ENCODE data around the gene PLCE1. TPM values are rescaled to one million over a fixed set of nuclear protein-coding genes. Genes with fewer than 3 reads are reported as not detected.

PLCE1 gene
- total RNA-seq, 2 experiments from 2014 or later = 0.06 TPM; not detected in 1

DNA sequence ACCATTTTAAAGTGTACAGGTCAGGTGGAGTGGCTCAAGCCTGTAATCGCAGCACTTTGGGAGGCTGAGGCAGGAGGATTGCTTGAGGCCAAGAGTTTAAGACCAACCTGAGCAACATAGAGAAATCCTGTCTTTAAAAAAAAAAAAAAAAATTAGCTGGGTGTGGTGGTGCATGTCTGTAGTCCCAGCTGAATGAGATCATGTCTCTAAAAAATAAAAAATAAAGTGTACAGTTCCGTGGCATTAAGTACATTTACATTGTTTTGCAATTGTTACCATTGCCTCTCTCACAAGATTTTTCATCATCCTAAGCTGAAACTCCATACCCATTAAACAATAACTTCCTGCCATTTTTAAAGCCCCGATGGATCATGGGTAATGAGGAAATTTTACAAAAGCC is 20.6 kb downstream of the PLCE1 start:
- Mint-ChIP-seq H3K36me3 (no peaks in the 10 kb centered on the region), H3K27me3 (no peaks in the 10 kb centered on the region), H3K4me1 (no peaks in the 10 kb centered on the region), H3K9me3 (ENCODE audit: low read depth) (no peaks in the 10 kb centered on the region), H3K27ac (no peak overlapping the region), H3K4me3 (no peak overlapping the region)
- no peak for DNase-seq
- no peak for ATAC-seq
- CTCF ChIA-PET = no interaction called here

DNA sequence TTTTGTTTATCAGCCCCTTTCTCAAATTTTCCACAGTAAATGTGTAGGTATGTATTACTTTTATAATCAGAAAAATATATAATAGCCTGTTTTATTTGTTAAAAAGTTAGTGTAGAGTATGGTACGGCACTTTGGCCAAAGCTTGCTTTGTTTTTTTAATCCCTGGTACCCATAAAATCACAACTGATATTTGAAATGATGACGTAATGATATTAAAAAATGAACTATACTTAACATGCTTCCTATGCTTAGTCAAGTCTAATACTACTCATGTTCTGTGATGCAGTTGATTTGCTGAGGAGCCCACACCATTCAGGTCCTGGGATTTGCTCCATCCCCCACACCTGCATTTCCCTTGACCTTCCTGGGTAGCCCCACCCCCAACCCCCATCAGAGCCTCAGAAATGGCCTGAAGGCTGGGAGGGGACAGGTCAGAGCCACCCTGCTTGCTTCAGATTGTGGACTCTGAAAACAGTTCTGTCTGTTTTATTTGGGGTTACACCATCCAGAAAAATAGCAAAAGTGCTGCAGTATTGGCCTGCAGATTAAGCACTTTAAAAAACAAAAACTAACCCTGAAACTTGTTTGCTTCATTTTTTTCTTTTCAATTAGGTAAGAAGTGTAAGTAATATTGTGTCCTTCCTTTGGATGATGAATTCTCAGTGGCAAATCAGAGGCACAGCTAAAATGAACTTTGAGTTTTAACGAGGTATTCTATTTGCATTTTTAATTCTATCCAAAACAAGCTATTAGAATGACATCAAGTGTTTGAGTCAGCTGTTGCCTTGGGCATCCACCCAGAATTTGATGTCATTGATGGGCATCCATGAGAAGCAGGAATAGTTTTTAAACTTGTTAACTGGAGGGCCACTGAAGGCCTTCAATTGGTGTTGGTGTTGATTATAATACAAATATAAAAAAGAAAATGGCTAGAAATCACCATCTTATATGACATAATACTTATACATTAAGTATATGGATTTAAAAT is 23.3 kb downstream of the PLCE1 start:
- Mint-ChIP-seq H3K4me1 (no peaks in the 10 kb centered on the region), H3K9me3 (ENCODE audit: low read depth) (no peaks in the 10 kb centered on the region), H3K27me3 (no peaks in the 10 kb centered on the region), H3K27ac (no peak overlapping the region), H3K36me3 (no peaks in the 10 kb centered on the region), H3K4me3 (no peak overlapping the region)
- DNase-seq (no peak), ATAC-seq (no peak)
- CTCF ChIA-PET = no interaction called here

DNA sequence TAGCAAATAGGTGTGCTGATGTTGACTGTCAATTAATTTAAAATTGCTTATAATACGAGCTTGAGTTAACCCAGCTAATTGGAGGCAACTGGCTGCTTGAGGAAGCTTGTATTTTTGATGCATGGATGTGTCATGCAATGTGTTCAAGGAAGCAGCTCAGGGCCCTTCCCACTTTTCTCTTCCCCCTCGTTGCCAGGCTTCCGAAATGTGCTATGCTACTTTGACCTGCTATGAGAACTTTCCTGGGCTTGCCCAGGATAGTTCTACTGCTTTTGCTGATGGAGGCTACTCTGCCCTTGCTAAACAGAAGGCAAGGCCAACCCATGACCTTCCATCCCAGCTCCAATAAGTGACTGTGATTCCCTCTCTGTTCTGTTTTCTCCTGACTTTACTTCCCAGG is 24.4 kb downstream of the PLCE1 start:
- Mint-ChIP-seq H3K9me3 (ENCODE audit: low read depth) (no peaks in the 10 kb centered on the region), H3K4me1 (no peaks in the 10 kb centered on the region), H3K4me3 (no peak overlapping the region), H3K27me3 (no peaks in the 10 kb centered on the region), H3K27ac (no peak overlapping the region), H3K36me3 (no peaks in the 10 kb centered on the region)
- no peak for DNase-seq
- CTCF ChIA-PET = no interaction called here
- no peak for ATAC-seq

DNA sequence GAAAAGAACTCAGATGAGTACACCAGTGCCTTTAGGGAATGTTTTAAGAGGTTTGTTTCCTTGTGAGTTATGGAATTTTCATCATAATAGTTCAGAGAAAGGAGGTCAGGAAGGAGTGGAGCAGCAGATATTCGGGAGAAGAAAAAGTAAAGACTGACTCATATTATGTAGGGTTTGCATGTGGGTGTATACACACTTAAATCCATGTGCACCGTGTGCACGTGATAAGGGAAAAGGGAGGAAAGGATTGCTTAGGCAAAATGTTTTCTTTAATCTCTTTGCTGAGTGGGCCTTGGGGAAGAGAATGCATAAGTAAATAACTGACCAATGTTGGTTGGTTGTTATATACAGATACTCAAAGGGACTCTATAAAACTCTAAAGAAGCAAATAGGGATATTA is 30.2 kb downstream of the PLCE1 start:
- Mint-ChIP-seq H3K27me3 (no peaks in the 10 kb centered on the region), H3K4me1 (no peaks in the 10 kb centered on the region), H3K9me3 (ENCODE audit: low read depth) (peaks cover 4% of the 10 kb centered on the region), H3K27ac (no peak overlapping the region), H3K4me3 (no peak overlapping the region), H3K36me3 (no peaks in the 10 kb centered on the region)
- DNase-seq = no peak
- CTCF ChIA-PET = no interaction called here
- ATAC-seq = no peak

DNA sequence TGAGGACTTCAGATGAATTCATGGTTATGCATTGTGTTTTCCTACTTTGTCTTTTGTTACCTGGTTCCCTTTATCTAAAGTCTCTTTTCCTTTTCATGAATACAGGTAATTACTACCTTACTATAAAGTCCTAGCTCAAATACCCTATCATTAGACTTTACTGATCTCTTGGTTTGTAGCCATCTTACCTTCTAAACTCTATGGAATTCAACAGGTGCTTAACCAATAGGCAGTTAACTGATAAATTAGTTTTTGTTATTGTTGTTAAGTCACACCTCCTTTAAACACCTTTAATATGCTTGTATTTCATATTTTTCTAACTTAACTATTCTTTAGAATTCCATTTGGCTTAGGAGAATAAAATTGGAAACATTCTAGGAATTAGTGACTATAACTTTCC is 30.7 kb downstream of the PLCE1 start:
- peaks cover 4% of the 10 kb centered on the region for H3K9me3 Mint-ChIP-seq (ENCODE audit: low read depth)
- no peak overlapping the region for H3K4me3 Mint-ChIP-seq
- no peaks in the 10 kb centered on the region for H3K4me1 Mint-ChIP-seq
- no peaks in the 10 kb centered on the region for H3K36me3 Mint-ChIP-seq
- H3K27me3 Mint-ChIP-seq = no peaks in the 10 kb centered on the region
- no peak overlapping the region for H3K27ac Mint-ChIP-seq
- ATAC-seq (no peak), DNase-seq (no peak)
- CTCF ChIA-PET = no interaction called here

DNA sequence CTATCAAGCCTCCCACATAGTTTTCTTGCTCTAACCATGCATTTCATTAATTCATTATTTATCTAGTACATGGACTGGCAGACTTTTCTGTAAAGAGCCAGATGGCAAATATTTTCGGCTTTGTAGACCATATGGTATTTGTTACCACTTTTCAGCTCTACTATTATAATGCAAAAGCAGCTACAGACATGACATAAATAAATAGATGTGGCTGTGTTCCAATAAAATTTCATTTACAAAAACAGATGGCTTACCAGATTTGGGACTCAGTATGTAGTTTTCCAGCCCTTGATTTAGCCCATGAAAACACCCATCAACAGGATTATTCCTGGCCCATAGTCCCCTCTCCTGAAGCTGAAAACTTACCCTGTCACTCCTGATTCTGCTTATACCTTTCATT is 32.1 kb downstream of the PLCE1 start:
- no peak for ATAC-seq
- Mint-ChIP-seq H3K9me3 (ENCODE audit: low read depth) (peaks cover 8% of the 10 kb centered on the region), H3K4me1 (no peaks in the 10 kb centered on the region), H3K27ac (no peak overlapping the region), H3K36me3 (no peaks in the 10 kb centered on the region), H3K4me3 (no peak overlapping the region), H3K27me3 (no peaks in the 10 kb centered on the region)
- CTCF ChIA-PET = no interaction called here
- no peak for DNase-seq

DNA sequence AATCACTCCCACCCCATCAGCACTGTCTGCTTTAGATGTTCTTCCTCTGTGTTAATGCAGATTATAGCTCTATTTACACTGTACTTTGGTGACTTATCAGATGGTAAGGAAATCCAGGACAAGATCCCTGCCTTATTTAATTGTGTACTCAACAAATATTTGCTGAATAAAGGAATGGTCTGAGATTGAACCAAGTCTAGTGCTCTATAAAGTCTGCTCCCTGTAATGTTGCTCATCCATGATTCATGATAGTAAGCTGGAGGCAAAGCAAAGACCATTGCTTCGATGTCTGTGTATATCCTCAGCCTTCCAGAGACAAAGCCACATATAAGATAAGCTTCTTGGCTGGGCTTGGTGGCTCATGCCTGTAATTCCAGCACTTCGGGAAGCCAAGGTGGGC is 33.5 kb downstream of the PLCE1 start:
- Mint-ChIP-seq H3K36me3 (no peaks in the 10 kb centered on the region), H3K27me3 (no peaks in the 10 kb centered on the region), H3K9me3 (ENCODE audit: low read depth) (peaks cover 11% of the 10 kb centered on the region), H3K27ac (no peak overlapping the region), H3K4me1 (no peaks in the 10 kb centered on the region), H3K4me3 (no peak overlapping the region)
- CTCF ChIA-PET = no interaction called here
- no peak for ATAC-seq
- DNase-seq = no peak

DNA sequence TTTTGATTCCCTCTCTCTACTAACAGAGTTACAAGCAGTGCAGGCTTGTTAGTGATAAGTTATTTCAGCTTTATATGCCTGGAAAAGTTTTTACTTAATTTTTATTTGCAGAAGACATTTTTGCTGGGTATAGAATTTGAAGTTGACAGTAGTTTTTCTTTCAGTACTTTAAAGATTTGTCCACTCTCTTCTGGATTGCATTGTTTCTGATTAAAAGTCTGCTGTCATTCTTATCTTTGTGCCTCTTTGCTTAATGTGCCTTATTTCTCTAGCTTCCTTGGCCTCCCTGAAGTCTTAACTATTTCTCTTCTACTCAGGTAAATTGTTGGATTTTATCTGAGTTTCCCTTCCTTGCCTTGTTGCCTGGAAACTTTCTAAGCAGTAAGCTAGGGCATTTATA is 36.2 kb downstream of the PLCE1 start:
- CTCF ChIA-PET = no interaction called here
- no peak for ATAC-seq
- Mint-ChIP-seq H3K27me3 (no peaks in the 10 kb centered on the region), H3K4me3 (no peak overlapping the region), H3K27ac (no peak overlapping the region), H3K9me3 (ENCODE audit: low read depth) (peaks cover 11% of the 10 kb centered on the region), H3K36me3 (no peaks in the 10 kb centered on the region), H3K4me1 (no peaks in the 10 kb centered on the region)
- DNase-seq = no peak

DNA sequence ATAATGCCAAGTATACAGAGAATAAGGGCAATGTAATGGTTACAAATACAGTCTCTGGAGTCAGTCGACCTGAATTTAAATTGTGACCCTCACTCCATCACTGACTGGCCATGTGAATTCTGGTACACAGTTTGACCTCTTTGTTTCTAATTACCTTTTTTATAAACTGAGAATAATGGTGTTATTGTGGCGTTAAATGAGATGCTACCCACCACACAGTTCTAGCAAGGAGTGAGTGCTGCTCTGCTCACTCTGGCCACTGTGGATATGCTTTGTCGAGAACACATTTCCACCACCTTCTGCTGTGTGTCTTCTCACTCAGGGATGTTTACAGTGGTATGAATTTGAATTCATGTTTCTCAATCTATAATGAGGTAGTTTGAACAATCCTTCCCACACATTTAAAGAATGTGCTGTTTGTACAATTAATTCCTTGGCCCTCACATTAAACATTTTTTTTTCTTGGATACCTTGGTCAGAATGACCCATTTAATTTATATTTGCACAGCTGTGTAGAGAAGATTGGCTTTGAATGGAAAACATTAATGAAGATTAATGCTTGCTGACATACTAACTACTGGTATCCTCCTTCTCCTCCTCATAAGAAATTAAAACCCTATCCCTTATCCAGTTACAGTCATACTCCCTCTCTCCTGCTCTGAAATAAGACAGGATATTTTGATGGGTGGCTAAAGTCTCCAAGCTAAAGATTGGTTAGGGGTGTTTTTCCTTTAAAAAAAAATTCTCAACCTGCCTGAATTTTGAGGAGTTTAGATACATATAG is 42.4 kb downstream of the PLCE1 start:
- no peaks in the 10 kb centered on the region for H3K4me1 Mint-ChIP-seq
- CTCF ChIA-PET = no interaction called here
- no peaks in the 10 kb centered on the region for H3K36me3 Mint-ChIP-seq
- H3K9me3 Mint-ChIP-seq (ENCODE audit: low read depth) = peaks cover 3% of the 10 kb centered on the region
- peaks cover 3% of the 10 kb centered on the region for H3K27me3 Mint-ChIP-seq
- no peak overlapping the region for H3K4me3 Mint-ChIP-seq
- no peak overlapping the region for H3K27ac Mint-ChIP-seq
- ATAC-seq (no peak), DNase-seq (no peak)

DNA sequence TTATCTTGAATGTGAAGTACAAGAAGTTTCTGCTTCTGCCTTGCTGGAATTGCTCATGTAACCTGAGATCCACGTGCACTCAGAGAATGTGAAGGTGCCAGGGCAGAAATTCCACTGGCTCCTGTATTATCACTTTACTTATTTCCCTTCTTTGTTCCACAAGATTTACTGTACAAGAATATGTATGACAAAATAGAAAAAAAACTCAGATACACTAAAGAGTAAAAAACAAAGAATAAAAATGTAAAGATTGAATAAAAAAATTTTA is 43.0 kb downstream of the PLCE1 start:
- Mint-ChIP-seq H3K27ac (no peak overlapping the region), H3K4me1 (no peaks in the 10 kb centered on the region), H3K4me3 (no peak overlapping the region), H3K36me3 (no peaks in the 10 kb centered on the region), H3K27me3 (peaks cover 3% of the 10 kb centered on the region), H3K9me3 (ENCODE audit: low read depth) (peaks cover 3% of the 10 kb centered on the region)
- DNase-seq (no peak), ATAC-seq (no peak)
- CTCF ChIA-PET = no interaction called here

DNA sequence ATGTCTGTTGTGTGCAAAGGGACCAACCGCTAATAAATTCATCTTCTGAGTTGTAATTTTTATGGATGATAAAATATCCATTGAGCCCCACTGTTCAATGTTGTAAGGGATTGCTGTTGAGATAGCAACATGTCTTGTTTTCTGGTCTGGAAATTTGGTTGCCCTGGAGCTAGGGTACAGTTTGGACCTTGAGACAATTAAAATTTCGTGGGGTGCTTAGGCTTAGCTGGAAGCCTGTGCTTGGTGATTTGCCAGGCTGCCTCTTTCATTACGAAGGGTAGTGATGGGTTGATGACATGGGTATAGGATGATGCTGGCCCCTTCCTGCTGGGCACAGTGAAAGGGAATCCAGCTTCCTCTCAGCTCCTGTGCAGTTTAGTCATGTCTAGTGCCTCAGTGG is 43.6 kb downstream of the PLCE1 start:
- CTCF ChIA-PET = no interaction called here
- H3K27me3 Mint-ChIP-seq = peaks cover 3% of the 10 kb centered on the region
- H3K4me3 Mint-ChIP-seq = no peak overlapping the region
- no peaks in the 10 kb centered on the region for H3K4me1 Mint-ChIP-seq
- H3K27ac Mint-ChIP-seq = no peak overlapping the region
- no peak for DNase-seq
- H3K36me3 Mint-ChIP-seq = no peaks in the 10 kb centered on the region
- ATAC-seq = no peak
- H3K9me3 Mint-ChIP-seq (ENCODE audit: low read depth) = no peaks in the 10 kb centered on the region

DNA sequence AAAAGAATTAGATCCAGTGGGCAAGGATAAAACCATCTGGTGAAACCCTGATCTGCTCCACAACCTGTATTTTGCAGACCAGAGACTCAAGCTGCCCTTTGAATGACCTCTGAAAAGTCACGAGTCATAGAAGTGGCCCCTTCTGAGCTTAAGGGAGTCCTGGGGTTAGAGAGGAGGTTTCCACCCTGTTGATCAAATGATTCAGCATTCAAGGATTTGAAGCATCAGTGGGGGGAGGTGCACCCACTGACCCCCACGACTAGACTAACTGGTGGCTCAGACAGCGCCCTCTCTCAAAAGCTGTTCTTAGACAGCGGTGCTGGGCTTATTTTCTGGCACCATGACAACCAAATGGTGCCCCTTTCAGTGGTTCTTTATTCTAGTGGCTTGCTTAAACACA is 44.3 kb downstream of the PLCE1 start:
- CTCF ChIA-PET = no interaction called here
- Mint-ChIP-seq H3K27ac (no peak overlapping the region), H3K4me1 (no peaks in the 10 kb centered on the region), H3K27me3 (peaks cover 3% of the 10 kb centered on the region), H3K9me3 (ENCODE audit: low read depth) (no peaks in the 10 kb centered on the region), H3K36me3 (no peaks in the 10 kb centered on the region), H3K4me3 (no peak overlapping the region)
- ATAC-seq (no peak), DNase-seq (no peak)

DNA sequence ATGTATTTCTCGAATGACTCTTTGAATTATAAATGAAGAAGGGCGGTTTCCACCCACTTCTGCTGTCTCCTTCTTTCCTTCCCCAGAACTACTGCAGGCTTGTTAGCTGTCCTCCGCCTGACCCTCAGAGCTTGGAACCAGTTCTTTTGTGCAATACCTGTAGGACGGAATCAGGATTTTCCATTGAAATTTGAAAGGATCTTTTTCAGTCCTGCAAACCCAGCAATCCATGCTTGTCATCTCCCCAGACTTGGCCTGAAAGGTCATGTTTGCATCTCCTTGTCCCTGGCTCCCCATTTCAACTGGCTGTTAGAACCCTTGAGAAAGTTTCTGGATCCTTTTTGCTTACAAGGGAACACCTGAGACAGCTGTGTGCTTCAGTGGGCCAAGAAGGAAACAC is 47.5 kb downstream of the PLCE1 start:
- H3K9me3 Mint-ChIP-seq (ENCODE audit: low read depth) = no peaks in the 10 kb centered on the region
- H3K4me1 Mint-ChIP-seq = no peaks in the 10 kb centered on the region
- no peaks in the 10 kb centered on the region for H3K36me3 Mint-ChIP-seq
- CTCF ChIA-PET = no interaction called here
- ATAC-seq = no peak
- DNase-seq = no peak
- peaks cover 3% of the 10 kb centered on the region for H3K27me3 Mint-ChIP-seq
- no peak overlapping the region for H3K27ac Mint-ChIP-seq
- no peak overlapping the region for H3K4me3 Mint-ChIP-seq

DNA sequence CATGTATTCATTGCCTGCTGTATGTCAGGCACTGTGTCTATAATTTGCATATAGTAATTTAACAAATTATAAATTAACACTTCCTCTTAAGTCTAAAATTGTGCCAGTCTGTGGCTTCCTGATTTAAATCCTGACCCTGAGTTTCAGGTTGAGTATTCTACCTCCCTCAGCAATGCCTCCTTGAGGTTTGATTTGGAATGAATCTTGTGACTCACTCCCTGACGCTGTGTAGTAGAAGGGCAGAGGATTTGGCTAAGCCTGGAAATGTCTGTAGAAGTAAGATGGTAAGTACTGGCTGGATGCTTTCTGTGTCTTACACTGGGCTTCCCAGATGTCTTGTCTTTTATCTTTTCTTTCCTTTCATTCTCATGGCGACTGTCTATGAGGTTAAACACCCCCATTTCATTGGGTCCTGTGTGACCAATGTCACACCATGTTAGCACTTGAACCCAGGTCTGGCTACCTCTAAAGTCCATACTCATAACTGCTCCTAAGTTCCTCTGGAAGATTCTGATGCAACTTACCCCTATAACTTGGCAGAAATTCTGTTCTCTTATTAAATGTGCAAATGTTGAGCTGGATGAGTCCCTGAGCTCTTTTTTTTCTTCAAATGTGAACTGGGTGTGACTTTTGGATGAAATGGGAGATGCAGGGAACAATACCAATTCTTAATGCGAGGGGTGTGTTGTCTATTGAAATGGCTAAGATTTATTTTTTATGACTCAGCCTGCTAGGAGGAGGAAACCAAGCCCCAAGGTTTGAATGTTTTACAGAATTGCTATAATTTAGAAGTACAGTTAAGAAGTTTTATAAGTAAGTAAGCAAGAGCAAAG is 48.5 kb downstream of the PLCE1 start:
- no peak overlapping the region for H3K4me3 Mint-ChIP-seq
- DNase-seq = no peak
- no peak for ATAC-seq
- H3K9me3 Mint-ChIP-seq (ENCODE audit: low read depth) = no peaks in the 10 kb centered on the region
- H3K4me1 Mint-ChIP-seq = no peaks in the 10 kb centered on the region
- no peaks in the 10 kb centered on the region for H3K27me3 Mint-ChIP-seq
- CTCF ChIA-PET = no interaction called here
- no peaks in the 10 kb centered on the region for H3K36me3 Mint-ChIP-seq
- H3K27ac Mint-ChIP-seq = no peak overlapping the region

All from activated CD8-positive, alpha-beta memory T cell treated with anti-CD3 and anti-CD28 coated beads, Interleukin-2, amount 10 ng/mL, durations not matched to agents 7 days and 5 days (primary cell).